Mesenchymal stem cell (in vitro differentiated cells and primary cell): ENCODE measurements around the gene SUPT3H.

Experiments
- DNase-seq: peaks from one replicate; pipeline ENCODE4 v3.0.0-alpha.2; 2013
- H2AFZ ChIP-seq: one replicate; pipeline ENCODE4 v1.6.1; 2013; ENCODE audit warnings: low read depth, mild to moderate bottlenecking, control low read depth, inconsistent platforms, low read length, moderate library complexity
- H2AK5ac ChIP-seq: 2 replicates; pipeline ENCODE4 v1.6.1; 2013; ENCODE audit warnings: low read length, moderate library complexity, mild to moderate bottlenecking, inconsistent platforms; ENCODE audit not compliant: severe bottlenecking
- H2BK120ac ChIP-seq: one replicate; pipeline ENCODE4 v1.6.1; 2013; ENCODE audit warnings: low read depth, mild to moderate bottlenecking, inconsistent platforms, low read length, moderate library complexity
- H2BK12ac ChIP-seq, 2 experiments: one replicate each; pipeline ENCODE4 v1.6.1; 2013; ENCODE audit warnings: inconsistent platforms in 2 of 2, low read length in 2 of 2, mild to moderate bottlenecking in 2 of 2, moderate library complexity in 2 of 2, control low read depth in 1 of 2
- H2BK15ac ChIP-seq: one replicate; pipeline ENCODE4 v1.6.1; 2013; ENCODE audit warnings: mild to moderate bottlenecking, low read depth, inconsistent platforms; ENCODE audit not compliant: poor library complexity, severe bottlenecking
- H2BK5ac ChIP-seq: 2 replicates; pipeline ENCODE4 v1.6.1; 2013; ENCODE audit warnings: low read depth, mild to moderate bottlenecking, low read length, control low read depth, inconsistent platforms; ENCODE audit not compliant: poor library complexity, severe bottlenecking
- H3K14ac ChIP-seq, 2 experiments: one replicate each; pipeline ENCODE4 v1.6.1; 2013; ENCODE audit warnings: inconsistent platforms in 2 of 2, low read length in 2 of 2, control low read depth in 1 of 2, mild to moderate bottlenecking in 1 of 2, moderate library complexity in 1 of 2
- H3K18ac ChIP-seq, 2 experiments: one replicate each; pipeline ENCODE4 v1.6.1; 2013; ENCODE audit warnings: inconsistent platforms in 2 of 2, low read length in 2 of 2, control low read depth in 1 of 2, low read depth in 1 of 2, mild to moderate bottlenecking in 1 of 2
- H3K23ac ChIP-seq, 2 experiments: one replicate each; pipeline ENCODE4 v1.6.1; 2013; ENCODE audit warnings: inconsistent platforms in 2 of 2, low read length in 2 of 2, mild to moderate bottlenecking in 2 of 2, moderate library complexity in 2 of 2, control low read depth in 1 of 2
- H3K27ac ChIP-seq: 2 replicates; pipeline ENCODE4 v1.5.1; 2013; ENCODE audit warnings: mild to moderate bottlenecking, moderate library complexity, low read length, control low read depth, inconsistent platforms; ENCODE audit not compliant: poor library complexity, severe bottlenecking
- H3K27me3 ChIP-seq, 2 experiments: 2 replicates each; pipeline versions ENCODE4 v1.6.1 to v1.7.0; 2013; ENCODE audit warnings: low read length in 2 of 2, mild to moderate bottlenecking in 2 of 2, moderate library complexity in 2 of 2, control low read depth in 1 of 2, inconsistent platforms in 1 of 2; ENCODE audit not compliant: control insufficient read depth in 1 of 2, insufficient read depth in 1 of 2
- H3K36me3 ChIP-seq, 2 experiments: 2 replicates each; pipeline versions ENCODE4 v1.6.1 to v1.7.0; 2013; ENCODE audit warnings: low read length in 2 of 2, control low read depth in 1 of 2, inconsistent platforms in 1 of 2, low read depth in 1 of 2, mild to moderate bottlenecking in 1 of 2; ENCODE audit not compliant: insufficient read depth in 2 of 2, control insufficient read depth in 1 of 2
- H3K4ac ChIP-seq, 2 experiments: one replicate each; pipeline ENCODE4 v1.6.1; 2013; ENCODE audit warnings: inconsistent platforms in 2 of 2, low read length in 2 of 2, mild to moderate bottlenecking in 2 of 2, moderate library complexity in 2 of 2, control low read depth in 1 of 2, low read depth in 1 of 2
- H3K4me1 ChIP-seq: 2 replicates; pipeline ENCODE4 v1.6.1; 2013; ENCODE audit warnings: low read depth, low read length, control low read depth; ENCODE audit not compliant: control insufficient read depth, insufficient read depth
- H3K4me2 ChIP-seq: 2 replicates; pipeline ENCODE4 v1.6.1; 2013; ENCODE audit warnings: low read length, mild to moderate bottlenecking, inconsistent platforms; ENCODE audit not compliant: poor library complexity, severe bottlenecking
- H3K4me3 ChIP-seq, 2 experiments: 2 replicates each; pipeline versions ENCODE4 v1.5.1 to v1.7.0; 2013; ENCODE audit warnings: low read length in 2 of 2, mild to moderate bottlenecking in 2 of 2, control low read depth in 1 of 2, low read depth in 1 of 2; ENCODE audit not compliant: insufficient read depth in 1 of 2
- H3K79me1 ChIP-seq: replicated peaks from 2 replicates; pipeline ENCODE4 v1.6.1; 2013; ENCODE audit warnings: mild to moderate bottlenecking, control low read depth, low read length, inconsistent platforms; ENCODE audit not compliant: poor library complexity, severe bottlenecking
- H3K9ac ChIP-seq: 2 replicates; pipeline ENCODE4 v1.7.0; 2013; ENCODE audit warnings: mild to moderate bottlenecking, low read length, moderate library complexity
- H3K9me3 ChIP-seq: 2 replicates; pipeline ENCODE4 v1.7.0; 2013; ENCODE audit warnings: mild to moderate bottlenecking, low read length; ENCODE audit not compliant: control insufficient read depth
- H4K8ac ChIP-seq: one replicate; pipeline ENCODE4 v1.6.1; 2013; ENCODE audit warnings: inconsistent platforms, mild to moderate bottlenecking, low read length, moderate library complexity
- H4K91ac ChIP-seq: one replicate; pipeline ENCODE4 v1.6.1; 2013; ENCODE audit warnings: mild to moderate bottlenecking, low read length, inconsistent platforms
- WGBS: methylation state at CpG from one replicate; pipeline ENCODE4 v1.1.7; 2013; ENCODE audit warnings: mixed read lengths; 5-methylcytosine and 5-hydroxymethylcytosine counted together

SUPT3H gene

GRCh38 chr6:45003387-45003786, 374.3 kb downstream of the SUPT3H start:
- Histone ChIP-seq H3K4ac (no peak overlapping the region), H2AK5ac (no peak overlapping the region), H3K4me1 (no peaks in the 10 kb centered on the region), H3K27me3 (no peaks in the 10 kb centered on the region), H4K8ac (no peak overlapping the region), H3K4me2 (no peak overlapping the region), H2BK5ac (no peak overlapping the region), H2BK12ac (no peak overlapping the region), H3K9ac (no peak overlapping the region), H3K9me3 (no peaks in the 10 kb centered on the region), H2AFZ (no peak overlapping the region), H3K79me1 (no peaks in the 10 kb centered on the region), H3K23ac (no peak overlapping the region), H4K91ac (no peak overlapping the region), H3K36me3 (no peaks in the 10 kb centered on the region), H2BK15ac (no peak overlapping the region), H2BK120ac (no peak overlapping the region), H3K27ac (no peak overlapping the region), H3K18ac (no peak overlapping the region), H3K4me3 (no peak overlapping the region), H3K14ac (no peak overlapping the region)
- WGBS = 94% methylated on average over 2 of the region's 4 CpGs
- no peak for DNase-seq

GRCh38 chr6:45002390-45003105, 375.2 kb downstream of the SUPT3H start:
- Histone ChIP-seq H2BK12ac (no peak overlapping the region), H2BK5ac (no peak overlapping the region), H3K27ac (no peak overlapping the region), H3K9me3 (no peaks in the 10 kb centered on the region), H3K4me1 (no peaks in the 10 kb centered on the region), H3K9ac (no peak overlapping the region), H3K27me3 (no peaks in the 10 kb centered on the region), H3K4me2 (no peak overlapping the region), H4K8ac (no peak overlapping the region), H2BK15ac (no peak overlapping the region), H2BK120ac (no peak overlapping the region), H3K18ac (no peak overlapping the region), H3K23ac (no peak overlapping the region), H4K91ac (no peak overlapping the region), H2AFZ (no peak overlapping the region), H3K79me1 (no peaks in the 10 kb centered on the region), H2AK5ac (no peak overlapping the region), H3K4ac (no peak overlapping the region), H3K4me3 (no peak overlapping the region), H3K36me3 (no peaks in the 10 kb centered on the region), H3K14ac (no peak overlapping the region)
- DNase-seq = no peak

- H3K4me1 ChIP-seq = no peaks in the 10 kb centered on the region
- no peak overlapping the region for H3K4me2 ChIP-seq
- H2BK15ac ChIP-seq = no peak overlapping the region
- no peaks in the 10 kb centered on the region for H3K36me3 ChIP-seq
- no peak overlapping the region for H2AK5ac ChIP-seq
- H3K4me3 ChIP-seq = no peak overlapping the region
- no peaks in the 10 kb centered on the region for H3K79me1 ChIP-seq
- no peak overlapping the region for H3K27ac ChIP-seq
- WGBS = no CpG with 5 or more reads among the region's 1 CpG
- no peak overlapping the region for H4K8ac ChIP-seq
- no peak overlapping the region for H4K91ac ChIP-seq
- H2BK12ac ChIP-seq = no peak overlapping the region
- H3K14ac ChIP-seq = no peak overlapping the region
- H2AFZ ChIP-seq = no peak overlapping the region
- no peak overlapping the region for H3K23ac ChIP-seq
- no peak overlapping the region for H3K9ac ChIP-seq
- H3K27me3 ChIP-seq = no peaks in the 10 kb centered on the region
- H2BK5ac ChIP-seq = no peak overlapping the region
- no peak for DNase-seq
- H3K9me3 ChIP-seq = no peaks in the 10 kb centered on the region
- H3K4ac ChIP-seq = no peak overlapping the region
- H3K18ac ChIP-seq = no peak overlapping the region
- no peak overlapping the region for H2BK120ac ChIP-seq
Observed at GRCh38 chr6:45001663-45002062, 376.1 kb downstream of the SUPT3H start.

- Histone ChIP-seq H2BK15ac (no peak overlapping the region), H3K9ac (no peak overlapping the region), H3K4me3 (no peak overlapping the region), H4K91ac (no peak overlapping the region), H4K8ac (no peak overlapping the region), H2AFZ (no peak overlapping the region), H3K27ac (no peak overlapping the region), H3K4ac (no peak overlapping the region), H3K79me1 (no peaks in the 10 kb centered on the region), H2BK120ac (no peak overlapping the region), H2AK5ac (no peak overlapping the region), H3K27me3 (no peaks in the 10 kb centered on the region), H3K14ac (no peak overlapping the region), H2BK12ac (no peak overlapping the region), H3K4me1 (no peaks in the 10 kb centered on the region), H3K23ac (no peak overlapping the region), H3K18ac (no peak overlapping the region), H3K9me3 (no peaks in the 10 kb centered on the region), H3K36me3 (no peaks in the 10 kb centered on the region), H2BK5ac (no peak overlapping the region), H3K4me2 (no peak overlapping the region)
- DNase-seq = no peak
Observed at GRCh38 chr6:45000833-45001232, 376.9 kb downstream of the SUPT3H start.
